Calu3 (cell line): ENCODE results near the gene SLC51A. TPM values are rescaled to one million over a fixed set of nuclear protein-coding genes. Genes with fewer than 3 reads are reported as not detected.
"Not testable (repeated sequence)": the region's sequence is repeated elsewhere in the genome, so short reads cannot be mapped to it uniquely, and the experiment has no call there.

ENCODE experiments used
- BruUV-seq: library from RNA; stranded (reverse); fragments of 400-500 nt; replicated peaks from 2 replicates; lab custom pipeline; 2021; lab: Mats Ljungman, UMichigan
- CTCF ChIA-PET: fragments of 300-600 bp; sonication (Branson Sonifier 250); formaldehyde crosslinking; loops from one replicate; lab custom pipeline; 2022; ENCODE audit warnings: antibody characterized with exemption; lab: Charles Lee
- DNase-seq: peaks from one replicate; pipeline ENCODE4 v3.0.0; 2022
- H3K27ac Mint-ChIP-seq: one replicate; pipeline ENCODE4 v1.8.0; 2022; ENCODE audit warnings: mixed read lengths; ENCODE audit not compliant: unreplicated experiment
- H3K27me3 Mint-ChIP-seq: one replicate; pipeline ENCODE4 v1.8.0; 2022; ENCODE audit warnings: mixed read lengths; ENCODE audit not compliant: unreplicated experiment
- H3K36me3 Mint-ChIP-seq: one replicate; pipeline ENCODE4 v1.8.0; 2022; ENCODE audit warnings: mild to moderate bottlenecking, moderate library complexity, mixed read lengths; ENCODE audit not compliant: insufficient read depth, unreplicated experiment
- H3K4me1 Mint-ChIP-seq: one replicate; pipeline ENCODE4 v1.8.0; 2022; ENCODE audit warnings: mild to moderate bottlenecking, low read depth, mixed read lengths; ENCODE audit not compliant: unreplicated experiment
- H3K4me3 Mint-ChIP-seq: one replicate; pipeline ENCODE4 v1.8.0; 2022; ENCODE audit warnings: mild to moderate bottlenecking, low read depth, moderate library complexity, mixed read lengths; ENCODE audit not compliant: unreplicated experiment
- H3K9me3 Mint-ChIP-seq: one replicate; pipeline ENCODE4 v1.8.0; 2022; ENCODE audit warnings: low read depth, mixed read lengths; ENCODE audit not compliant: unreplicated experiment
- intact Hi-C: fragments of 100-400 bp; cut with micrococcal nuclease; formaldehyde crosslinking; loops from one replicate; pipeline ENCODE4 v1.10.0; 2022; ENCODE audit not compliant: unreplicated experiment
- total RNA-seq: library from RNA; stranded (reverse); gene quantifications from 2 replicates; pipeline ENCODE4 v1.2.3, GENCODE V29; 2022
- TF ChIP-seq, protein P1 (sequence below): fragments of 200-600 bp; IDR thresholded peaks from one replicate; pipeline ENCODE4 v1.8.0; 2022; ENCODE audit warnings: antibody characterized with exemption; ENCODE audit not compliant: unreplicated experiment

SLC51A gene
- total RNA-seq, 1 experiment from 2014 or later: not detected

- no TSS peak for BruUV-seq
- no peak for DNase-seq
- intact Hi-C loops: no loop called here
Observed at GRCh38 chr3:196198081-196198675, 18.2 kb upstream of the SLC51A start.

DNA sequence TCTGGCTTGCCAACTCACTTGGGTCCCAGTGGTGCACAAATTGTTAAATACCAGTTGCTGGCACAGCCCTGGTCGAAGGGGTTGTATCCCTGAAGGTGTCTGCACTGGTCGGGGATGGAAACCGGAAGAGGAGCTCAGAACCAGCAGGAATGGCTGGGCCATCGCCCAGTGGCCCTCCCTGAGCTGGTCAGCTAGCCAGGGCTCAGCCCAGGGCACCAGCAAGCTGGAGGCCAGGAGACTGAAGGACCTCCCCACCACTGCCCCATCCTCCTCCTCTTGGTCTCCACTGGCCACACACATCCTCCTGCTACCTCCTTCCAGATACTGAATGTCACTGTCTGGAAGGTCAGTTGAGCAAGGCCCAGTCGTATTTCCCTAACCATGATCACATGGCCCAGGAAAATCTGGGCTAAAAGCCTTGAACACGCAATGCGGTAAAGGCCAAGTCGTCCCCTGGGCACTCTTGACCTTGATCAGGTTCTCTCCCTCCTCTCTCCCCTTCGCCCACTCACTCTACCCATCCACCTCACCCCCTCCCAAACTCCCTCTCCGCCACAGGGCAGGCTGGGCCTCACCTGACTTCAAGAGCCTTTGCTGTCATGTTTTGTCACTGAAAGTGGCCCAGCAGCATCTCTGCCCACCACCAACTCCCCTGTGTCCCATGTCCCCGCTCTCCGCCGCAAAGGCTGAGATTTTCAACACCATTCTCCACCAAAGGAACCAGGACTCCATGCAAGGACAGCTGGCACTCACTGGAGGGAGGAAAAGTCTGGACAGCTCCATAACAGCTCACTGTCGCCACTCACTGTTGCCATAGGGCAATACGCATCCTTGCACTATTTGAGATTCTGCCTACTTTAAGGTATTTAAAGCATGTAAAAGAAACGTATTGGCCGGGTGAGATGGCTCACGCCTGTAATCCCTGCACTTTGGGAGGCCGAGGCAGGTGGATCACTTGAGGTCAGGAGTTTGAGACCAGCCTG lies 17.3 kb upstream of the SLC51A start:
- no peaks in the 10 kb centered on the region for H3K36me3 Mint-ChIP-seq
- intact Hi-C loops: no loop called here
- no TSS peak for BruUV-seq
- CTCF ChIA-PET: interaction anchor here (1.0 to 2.1 kb wide), 2 partner anchors 125 to 126 kb away, joined by 3 to 6 read pairs; no protein-coding TSS in a partner anchor
- TF ChIP-seq, protein P1, sequence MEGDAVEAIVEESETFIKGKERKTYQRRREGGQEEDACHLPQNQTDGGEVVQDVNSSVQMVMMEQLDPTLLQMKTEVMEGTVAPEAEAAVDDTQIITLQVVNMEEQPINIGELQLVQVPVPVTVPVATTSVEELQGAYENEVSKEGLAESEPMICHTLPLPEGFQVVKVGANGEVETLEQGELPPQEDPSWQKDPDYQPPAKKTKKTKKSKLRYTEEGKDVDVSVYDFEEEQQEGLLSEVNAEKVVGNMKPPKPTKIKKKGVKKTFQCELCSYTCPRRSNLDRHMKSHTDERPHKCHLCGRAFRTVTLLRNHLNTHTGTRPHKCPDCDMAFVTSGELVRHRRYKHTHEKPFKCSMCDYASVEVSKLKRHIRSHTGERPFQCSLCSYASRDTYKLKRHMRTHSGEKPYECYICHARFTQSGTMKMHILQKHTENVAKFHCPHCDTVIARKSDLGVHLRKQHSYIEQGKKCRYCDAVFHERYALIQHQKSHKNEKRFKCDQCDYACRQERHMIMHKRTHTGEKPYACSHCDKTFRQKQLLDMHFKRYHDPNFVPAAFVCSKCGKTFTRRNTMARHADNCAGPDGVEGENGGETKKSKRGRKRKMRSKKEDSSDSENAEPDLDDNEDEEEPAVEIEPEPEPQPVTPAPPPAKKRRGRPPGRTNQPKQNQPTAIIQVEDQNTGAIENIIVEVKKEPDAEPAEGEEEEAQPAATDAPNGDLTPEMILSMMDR: no peak
- no peaks in the 10 kb centered on the region for H3K4me1 Mint-ChIP-seq
- no peaks in the 10 kb centered on the region for H3K9me3 Mint-ChIP-seq
- H3K4me3 Mint-ChIP-seq: no peak overlapping the region
- DNase-seq: no peak
- peaks cover 21% of the 10 kb centered on the region for H3K27me3 Mint-ChIP-seq
- H3K27ac Mint-ChIP-seq: no peak overlapping the region

More at GRCh38 chr3:196198081-196198675, 18.2 kb upstream of the SLC51A start:
- Mint-ChIP-seq H3K27ac (no peak overlapping the region), H3K36me3 (no peaks in the 10 kb centered on the region), H3K9me3 (no peaks in the 10 kb centered on the region), H3K27me3 (peaks cover 13% of the 10 kb centered on the region), H3K4me1 (no peaks in the 10 kb centered on the region), H3K4me3 (no peak overlapping the region)
- TF ChIP-seq, protein P1: no peak
- CTCF ChIA-PET: interaction anchor here (1.0 to 2.1 kb wide), 2 partner anchors 124 to 125 kb away, joined by 3 to 6 read pairs; no protein-coding TSS in a partner anchor

- no peaks in the 10 kb centered on the region for H3K4me1 Mint-ChIP-seq
- H3K4me3 Mint-ChIP-seq: peak overlapping the region; percentile 6
- H3K27me3 Mint-ChIP-seq: peaks cover 52% of the 10 kb centered on the region
- no peak for DNase-seq
- TF ChIP-seq, protein P1: no peak
- intact Hi-C loops: no loop called here
- CTCF ChIA-PET: no interaction called here
- peaks cover under 1% of the 10 kb centered on the region for H3K36me3 Mint-ChIP-seq
- BruUV-seq: no TSS peak
- H3K27ac Mint-ChIP-seq: no peak overlapping the region
- H3K9me3 Mint-ChIP-seq: peaks cover 3% of the 10 kb centered on the region
Observed at GRCh38 chr3:196202516-196202970, 13.8 kb upstream of the SLC51A start.

DNA sequence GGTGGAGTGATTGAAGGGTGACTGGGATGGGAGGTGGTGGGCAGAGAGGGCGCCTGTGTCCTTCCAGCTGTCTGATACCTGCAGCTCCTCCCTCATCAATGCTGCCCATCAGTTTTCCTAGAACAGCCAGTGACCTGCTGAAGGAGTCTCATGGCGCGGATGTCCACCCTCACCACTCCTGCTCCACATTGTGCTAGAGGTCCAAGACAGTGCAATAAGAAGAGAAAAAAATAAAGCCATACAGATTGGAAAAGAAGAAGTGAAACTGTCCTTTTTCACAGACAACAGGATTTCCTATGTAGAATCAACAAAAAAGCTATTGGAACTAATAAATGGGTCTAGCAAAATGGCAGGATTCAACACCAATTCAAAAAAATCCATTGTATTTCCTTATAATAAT lies 12.5 kb upstream of the SLC51A start:
- Mint-ChIP-seq H3K4me3 (no peak overlapping the region), H3K36me3 (peaks cover 7% of the 10 kb centered on the region), H3K27ac (no peak overlapping the region), H3K4me1 (no peaks in the 10 kb centered on the region), H3K27me3 (peaks cover 64% of the 10 kb centered on the region), H3K9me3 (peaks cover 3% of the 10 kb centered on the region)
- TF ChIP-seq, protein P1: no peak
- CTCF ChIA-PET: no interaction called here
- intact Hi-C loops: no loop called here
- no TSS peak for BruUV-seq
- no peak for DNase-seq

DNA sequence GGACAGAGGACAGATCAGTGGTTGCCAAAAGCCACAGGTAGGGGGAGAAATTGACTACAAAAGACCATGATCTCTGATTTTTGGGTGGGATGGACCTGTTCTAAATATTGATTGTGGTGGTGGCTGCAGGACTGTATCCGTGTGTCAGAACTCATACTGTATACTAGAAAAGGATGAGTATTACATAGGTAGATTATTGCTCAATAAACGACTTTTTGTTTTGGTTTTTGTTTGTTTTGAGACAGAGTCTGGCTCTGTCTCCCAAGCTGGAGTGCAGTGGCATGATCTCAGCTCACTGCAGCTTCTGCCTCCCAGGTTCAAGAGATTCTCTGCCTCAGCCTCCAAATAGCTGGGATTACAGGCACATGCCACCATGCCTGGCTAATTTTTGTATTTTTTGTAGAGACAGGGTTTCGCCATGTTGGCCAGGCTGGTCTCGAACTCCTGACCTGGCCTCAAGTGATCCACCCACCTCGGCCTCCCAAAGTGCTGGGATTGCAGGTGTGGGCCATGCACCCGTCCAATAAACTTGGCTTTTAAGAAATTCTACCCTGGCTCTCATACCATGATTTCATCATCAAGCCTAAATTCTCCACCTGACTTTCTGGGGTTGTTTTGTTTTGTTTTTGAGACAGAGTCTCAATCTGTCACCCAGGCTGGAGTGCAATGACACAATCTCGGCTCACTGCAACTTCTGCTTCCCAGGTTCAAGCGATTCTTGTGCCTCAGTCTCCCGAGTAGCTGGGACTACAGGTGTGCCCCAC lies 10.7 kb upstream of the SLC51A start:
- H3K36me3 Mint-ChIP-seq, H3K4me3 Mint-ChIP-seq, H3K27ac Mint-ChIP-seq, DNase-seq, CTCF ChIA-PET, H3K9me3 Mint-ChIP-seq, H3K4me1 Mint-ChIP-seq, intact Hi-C loops, BruUV-seq: not testable (repeated sequence)
- peaks cover 82% of the 10 kb centered on the region for H3K27me3 Mint-ChIP-seq
